Hepatic stellate cell (primary cell): ENCODE measurements around the gene CDPF1.

Experiments
- DNase-seq: peaks from one replicate; pipeline ENCODE4 v3.0.0; 2011; ENCODE audit warnings: low spot score

The CDPF1 gene

DNA sequence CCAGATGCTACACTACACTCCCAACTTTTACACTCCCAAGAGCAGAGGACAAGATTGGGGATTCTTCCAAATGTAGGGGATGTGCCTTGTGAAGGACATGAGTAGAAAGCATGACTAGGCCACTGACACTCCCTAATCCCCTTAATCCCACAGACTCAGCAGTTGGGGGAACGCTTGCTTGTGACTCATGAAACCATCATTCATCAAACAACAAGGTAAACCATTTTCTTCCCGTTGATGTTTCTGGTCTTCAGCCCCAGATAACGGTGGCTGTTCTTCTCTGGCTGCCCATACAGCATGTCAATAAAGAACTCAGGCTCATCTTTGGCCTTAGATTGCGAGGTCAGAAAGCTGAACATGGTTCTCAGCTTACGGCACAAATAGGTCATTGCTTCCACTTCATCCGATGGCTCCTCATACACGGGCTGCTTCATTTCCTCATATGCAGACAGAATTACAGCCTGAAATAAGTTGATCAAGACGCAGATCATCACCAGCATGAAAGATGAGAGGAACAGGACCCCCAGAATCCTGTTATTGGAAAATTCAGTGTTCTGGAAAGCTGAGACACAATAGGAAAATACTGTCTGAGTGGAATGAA lies 6.4 kb upstream of the CDPF1 start:
- no peak for DNase-seq

DNA sequence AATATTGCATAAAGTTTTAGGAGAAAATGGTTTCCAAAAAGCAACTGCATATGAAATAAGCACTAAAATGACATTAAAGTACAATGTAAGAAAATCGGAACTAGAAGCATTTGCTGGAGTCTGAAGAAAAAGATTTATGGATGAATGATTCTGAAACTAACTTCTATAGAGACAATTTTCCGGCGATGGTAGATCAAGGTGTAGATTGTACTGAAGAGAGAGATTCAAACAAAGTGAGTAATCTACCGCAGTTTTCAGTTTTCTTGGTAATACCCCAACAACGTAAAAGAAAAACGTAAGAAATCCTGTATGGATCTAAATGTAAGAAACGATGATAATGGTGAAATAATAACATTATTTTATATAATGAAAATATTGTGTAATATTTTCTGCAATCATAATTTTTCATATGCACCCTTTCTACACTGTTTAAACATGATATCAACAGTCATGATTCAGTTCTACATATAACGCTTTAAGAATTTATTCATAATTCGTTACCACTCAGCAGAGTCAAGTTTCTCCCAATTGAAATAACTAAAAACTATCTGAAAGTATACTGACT lies 1.8 kb upstream of the CDPF1 start:
- DNase-seq, result no peak

DNA sequence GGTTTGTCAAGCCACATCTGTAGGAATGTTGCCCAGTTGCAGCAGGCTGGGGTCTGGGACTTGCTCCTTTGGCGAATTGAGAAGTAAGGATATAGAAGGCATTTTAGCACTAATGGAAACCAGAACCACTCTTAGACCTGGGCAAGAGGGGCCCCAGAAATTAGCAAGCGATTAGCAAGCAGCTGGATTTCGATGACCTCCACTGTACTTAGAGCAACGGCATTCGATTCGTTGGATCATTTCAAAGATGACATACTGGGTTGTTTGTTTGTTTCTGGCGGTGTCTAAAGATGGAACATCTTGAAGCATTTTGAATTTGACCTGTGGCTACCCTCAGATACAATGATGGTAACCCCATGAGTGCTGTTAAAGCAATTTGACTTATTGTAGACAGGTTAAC lies 1.2 kb upstream of the CDPF1 start:
- DNase-seq, result no peak

DNA sequence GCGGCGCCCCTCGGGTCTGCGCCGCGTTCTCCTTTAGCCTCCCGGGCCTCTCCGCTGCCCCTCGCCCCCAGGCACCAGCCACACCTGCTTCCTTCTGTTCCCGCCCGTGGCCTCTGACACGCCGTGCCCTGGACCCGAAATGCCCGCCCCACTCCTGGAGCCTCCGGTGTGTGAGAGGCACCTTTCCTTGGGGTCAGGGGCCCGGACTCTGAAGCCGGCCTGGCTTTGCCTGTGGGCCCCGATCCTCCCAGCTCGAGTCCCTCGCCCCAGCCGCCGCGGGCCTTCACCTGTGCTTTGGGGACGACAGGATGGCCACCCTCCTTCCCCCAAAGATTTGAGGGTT lies 661 bp upstream of the CDPF1 start:
- no peak for DNase-seq

DNA sequence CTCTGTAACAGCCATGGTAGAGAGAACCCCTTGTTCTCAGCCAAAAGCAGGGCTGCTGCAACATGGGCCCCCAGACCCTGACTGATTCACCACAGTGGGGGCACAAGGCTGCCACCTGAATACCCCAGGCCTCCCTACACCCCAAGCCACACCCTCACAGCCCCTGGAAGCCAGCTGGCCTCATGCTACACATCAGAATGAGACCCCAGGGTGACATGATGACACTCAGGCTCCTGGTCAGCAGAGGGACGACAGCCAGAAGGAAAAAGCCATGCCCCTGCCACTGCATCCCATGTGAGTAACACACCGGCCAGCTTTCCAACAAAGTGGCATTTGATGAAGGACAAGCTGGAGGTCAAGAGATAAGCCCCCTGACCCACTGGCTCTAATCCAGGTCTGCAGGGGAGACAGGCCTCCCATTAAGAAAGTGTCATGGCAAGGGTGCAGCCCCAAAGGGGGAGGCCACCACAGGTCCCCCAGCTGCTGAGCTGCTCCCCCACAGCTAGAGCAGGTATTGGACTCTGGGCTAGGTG lies 2.6 kb downstream of the CDPF1 start:
- no peak for DNase-seq

DNA sequence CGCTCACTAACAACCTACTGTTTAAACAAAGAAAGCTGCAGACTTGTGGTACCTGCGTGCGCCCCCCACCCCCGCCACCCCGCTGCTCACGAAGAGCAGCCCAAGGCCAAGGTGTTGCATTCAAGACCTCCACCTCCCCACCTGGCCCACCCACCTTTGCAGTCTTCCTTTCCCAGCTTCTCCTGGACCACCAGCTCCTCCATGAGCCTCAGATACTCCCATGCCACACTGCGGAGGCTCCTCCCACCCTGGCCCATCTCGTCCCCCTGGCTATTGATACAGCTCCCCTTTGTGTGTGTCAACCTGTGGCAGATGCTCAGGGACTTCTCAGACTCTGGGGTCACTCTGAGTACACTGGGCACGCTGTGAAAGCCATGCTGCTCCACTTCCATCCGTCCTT lies 3.9 kb downstream of the CDPF1 start:
- no peak for DNase-seq

DNA sequence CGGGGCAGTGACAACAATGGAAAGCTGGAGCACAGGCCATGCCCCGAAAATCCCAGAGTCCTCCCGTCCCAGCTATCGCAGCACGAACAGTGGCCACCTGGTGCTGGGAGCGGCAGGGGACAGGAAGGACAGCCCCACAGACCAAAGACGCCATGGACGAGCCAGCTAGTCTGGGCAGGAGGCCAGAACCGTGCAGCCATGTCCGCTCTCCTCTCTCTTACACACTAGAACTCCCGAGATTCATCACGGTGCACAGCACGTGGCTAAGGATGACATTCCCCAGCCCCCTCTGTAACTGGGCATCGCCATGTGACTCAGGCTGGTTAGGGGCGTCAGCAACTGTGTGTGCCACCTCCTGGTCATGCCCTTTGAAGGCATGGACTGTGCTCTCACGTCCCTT lies 4.6 kb downstream of the CDPF1 start:
- peak; percentile 39 for DNase-seq

DNA sequence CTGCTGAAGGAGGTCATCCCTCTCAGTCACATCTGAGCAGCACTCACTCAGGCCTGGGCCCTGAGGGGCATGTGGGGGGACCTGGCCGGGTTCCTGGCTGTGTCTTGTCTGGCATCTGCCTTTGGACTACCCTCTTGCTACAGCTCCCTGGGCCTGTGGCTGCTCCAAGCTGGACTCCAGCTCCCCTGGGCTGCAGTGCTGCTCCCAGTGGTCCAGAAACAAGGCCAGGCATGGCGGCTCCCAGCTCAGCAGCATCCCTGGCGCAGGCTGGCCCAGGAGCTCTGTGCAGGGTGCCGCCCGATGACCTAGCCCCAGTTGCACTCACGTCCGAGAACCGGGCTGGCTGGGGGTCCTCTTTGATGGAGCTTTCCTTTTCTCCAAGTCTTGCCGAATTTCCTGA lies 5.3 kb downstream of the CDPF1 start:
- no peak for DNase-seq

DNA sequence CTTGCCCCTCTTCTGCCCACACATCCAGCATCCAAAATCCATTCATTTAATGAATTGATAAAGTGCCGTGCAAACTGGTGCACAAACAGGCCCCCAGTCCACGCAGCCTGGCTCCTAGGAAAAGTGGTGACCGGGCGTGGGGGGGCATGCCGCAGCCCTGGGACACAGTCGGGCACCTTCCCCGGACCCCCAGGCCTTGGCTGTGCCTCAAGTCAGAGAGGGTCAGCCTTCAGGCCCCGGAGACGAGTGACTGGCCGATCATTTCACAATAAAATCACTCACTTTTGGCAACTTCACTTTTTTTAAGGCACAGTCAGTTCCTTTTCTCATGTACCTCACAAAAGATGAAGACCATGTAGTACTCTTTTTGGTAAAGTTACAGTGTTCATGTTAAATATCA lies 8.0 kb downstream of the CDPF1 start:
- DNase-seq, result no peak

DNA sequence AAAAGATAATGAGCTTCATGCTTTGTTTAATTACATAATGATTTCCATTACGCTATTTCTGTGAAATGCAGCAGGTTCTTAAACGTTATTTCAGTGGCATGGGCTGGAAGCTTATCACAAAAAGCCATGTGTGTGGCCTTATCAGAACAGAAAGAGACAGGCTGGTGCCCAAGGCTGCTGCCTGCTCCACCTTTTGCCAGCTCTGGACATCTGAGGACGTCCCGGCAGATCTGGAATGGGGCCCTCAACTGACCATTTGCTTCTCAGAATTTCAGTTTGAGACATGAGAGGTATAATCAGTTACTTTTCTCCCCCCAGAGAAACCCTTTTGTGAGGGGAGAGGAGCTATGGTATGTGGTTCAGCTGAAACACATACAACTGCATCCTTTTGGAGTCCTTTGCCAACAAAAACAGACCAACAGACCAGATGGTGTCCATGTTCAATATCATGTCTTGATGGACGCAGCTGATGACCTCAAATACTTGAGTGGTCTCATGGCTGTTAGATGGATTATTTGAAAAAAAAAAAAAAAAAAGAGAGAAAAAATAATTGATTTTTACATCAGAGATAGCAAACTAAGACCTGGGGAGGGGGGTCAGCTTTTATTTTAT lies 8.6 kb downstream of the CDPF1 start:
- DNase-seq, result no peak

DNA sequence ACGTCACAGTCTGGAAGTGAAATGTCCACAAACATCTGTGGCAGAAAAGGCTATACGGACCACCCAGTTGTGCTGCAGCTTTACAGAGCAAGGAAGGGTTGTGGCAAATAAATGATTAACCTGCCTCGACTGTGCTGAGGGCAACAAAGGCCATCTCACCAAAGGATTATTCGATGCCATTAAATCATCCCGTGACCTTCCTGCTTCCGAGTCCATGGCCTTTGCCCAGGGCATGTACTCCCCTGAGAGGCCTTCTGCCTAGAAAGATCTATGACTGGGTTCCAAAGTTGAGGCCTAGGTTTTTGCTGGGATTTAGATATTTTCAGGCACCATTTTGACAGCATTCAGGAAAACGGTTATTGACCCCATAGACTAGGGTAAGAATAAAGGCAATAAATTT lies 9.2 kb downstream of the CDPF1 start:
- DNase-seq, result no peak

DNA sequence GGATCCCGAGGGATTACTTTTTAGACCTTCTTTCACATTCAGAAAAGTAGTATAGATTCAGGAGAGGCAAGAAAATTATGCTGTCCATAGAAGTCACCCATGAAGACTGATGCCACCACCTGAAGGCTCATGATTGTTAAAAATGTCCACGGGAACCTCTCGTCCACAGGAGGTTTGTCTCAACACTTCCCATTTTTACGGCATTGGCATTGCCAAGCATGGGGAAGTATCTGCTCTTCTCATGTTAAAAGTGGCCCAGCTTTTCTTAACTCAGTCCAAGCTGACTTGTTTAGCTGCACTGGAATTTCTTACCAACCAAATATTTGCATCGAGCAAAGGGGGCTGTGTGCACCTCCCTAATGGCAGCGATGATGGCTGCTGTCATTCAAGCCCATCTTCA lies 9.6 kb downstream of the CDPF1 start:
- DNase-seq, result no peak

DNA sequence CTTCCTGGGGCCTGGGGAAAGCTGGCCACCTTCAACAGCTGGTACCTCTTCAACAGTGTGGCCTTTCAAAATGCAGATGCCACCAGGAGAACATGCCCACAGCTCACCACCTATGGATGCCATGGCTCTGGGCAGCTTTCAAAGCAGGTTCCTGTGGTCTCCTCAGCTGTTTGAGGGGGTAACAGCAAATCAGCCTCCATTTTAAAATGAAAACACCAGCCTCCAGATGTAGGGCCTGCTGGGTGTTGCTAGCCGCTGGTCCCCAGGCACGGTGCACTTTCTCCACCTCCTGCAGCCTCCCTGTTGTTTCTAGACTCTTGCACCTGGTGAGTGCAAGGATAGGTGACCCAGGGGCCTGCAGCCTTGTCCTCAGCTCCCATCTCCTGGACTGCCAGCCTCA lies 10.0 kb downstream of the CDPF1 start:
- DNase-seq, result no peak

DNA sequence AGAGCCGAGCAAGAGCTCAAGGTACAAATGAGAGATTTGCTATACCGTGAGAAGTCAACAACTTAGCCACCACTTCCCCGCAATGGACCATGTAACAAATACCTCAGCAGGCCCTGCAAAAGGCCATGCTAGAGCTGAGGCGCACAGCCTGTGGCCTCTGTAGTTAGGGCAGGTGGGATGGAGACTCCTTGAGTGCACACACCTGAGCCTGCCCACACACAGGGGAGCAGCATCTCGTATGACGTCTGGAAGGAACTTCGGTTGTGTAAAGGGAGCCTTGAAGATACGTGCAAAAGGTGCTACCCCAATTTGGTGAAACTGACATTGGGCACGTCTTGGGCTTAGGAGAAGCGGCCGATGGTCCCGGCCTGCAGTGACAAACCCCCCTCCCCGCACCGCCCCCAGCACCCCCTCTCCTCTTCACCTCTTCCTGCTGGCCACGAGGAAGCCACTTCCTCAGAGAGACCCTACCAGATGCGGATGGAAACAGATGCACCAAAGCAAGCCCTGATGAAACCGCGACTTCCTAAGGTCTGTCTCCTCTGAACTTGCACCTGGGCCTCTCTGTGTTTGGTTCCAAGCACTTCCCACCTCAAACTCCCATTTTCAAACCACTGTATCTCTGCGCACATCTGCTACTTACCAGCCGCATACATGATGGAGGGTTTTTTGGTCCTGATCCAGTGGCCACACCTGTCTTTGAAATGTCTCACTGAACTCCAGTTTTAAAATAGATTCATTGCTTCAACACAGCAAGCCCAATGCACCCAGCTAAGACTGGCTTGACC lies 10.6 kb downstream of the CDPF1 start:
- no peak for DNase-seq

DNA sequence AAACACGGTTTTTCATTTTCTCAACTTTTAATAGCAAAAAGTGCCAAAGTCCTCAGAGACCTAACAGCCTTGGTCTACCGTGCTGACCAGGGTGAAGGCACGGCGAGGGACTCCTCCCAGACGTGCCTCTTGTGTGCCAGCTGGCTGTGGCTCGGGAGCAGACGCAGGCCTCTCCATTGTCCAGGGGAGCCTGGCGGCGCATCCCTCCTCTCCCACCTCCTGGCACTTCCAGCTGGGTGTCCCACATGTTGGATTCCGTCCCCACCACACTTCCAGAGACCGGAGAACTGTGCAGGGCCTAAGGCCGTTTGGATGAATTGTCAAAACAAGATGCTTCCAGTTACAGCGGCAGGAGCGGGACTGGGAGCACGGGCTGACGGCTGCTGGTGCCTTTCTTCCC lies 11.6 kb downstream of the CDPF1 start:
- no peak for DNase-seq

DNA sequence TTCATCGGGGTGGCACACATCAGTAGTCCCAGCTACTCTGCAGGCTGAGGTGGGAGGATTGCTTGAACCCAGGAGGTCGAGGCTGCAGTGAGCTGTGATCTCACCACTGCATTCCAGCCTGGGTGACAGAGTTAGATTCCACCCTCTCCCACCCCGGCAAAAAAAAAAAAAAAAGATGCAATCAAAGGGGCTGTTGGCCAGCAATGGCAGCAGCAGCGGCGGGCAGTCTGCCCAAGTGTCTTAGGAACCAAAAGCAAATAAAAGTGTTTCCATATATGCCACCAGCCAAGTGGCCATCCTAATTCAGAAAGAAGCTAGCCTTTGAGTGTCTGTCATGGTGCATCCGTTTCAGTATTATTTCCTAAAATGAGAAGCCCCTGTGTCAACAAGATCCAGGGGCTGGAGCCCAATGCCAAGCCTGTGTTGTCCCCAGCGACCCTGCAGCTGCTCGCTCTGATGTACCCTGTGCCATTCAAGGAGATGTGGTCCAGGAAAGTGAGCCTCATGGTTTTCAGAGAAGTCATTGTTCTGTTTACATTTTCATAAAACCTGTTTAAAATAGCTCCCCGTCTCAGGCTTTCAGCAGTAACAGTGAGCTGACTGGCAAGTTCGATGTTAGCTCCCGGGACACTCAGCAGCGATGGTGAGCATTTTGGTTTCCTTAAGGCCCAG lies 12.5 kb downstream of the CDPF1 start:
- DNase-seq, result no peak

DNA sequence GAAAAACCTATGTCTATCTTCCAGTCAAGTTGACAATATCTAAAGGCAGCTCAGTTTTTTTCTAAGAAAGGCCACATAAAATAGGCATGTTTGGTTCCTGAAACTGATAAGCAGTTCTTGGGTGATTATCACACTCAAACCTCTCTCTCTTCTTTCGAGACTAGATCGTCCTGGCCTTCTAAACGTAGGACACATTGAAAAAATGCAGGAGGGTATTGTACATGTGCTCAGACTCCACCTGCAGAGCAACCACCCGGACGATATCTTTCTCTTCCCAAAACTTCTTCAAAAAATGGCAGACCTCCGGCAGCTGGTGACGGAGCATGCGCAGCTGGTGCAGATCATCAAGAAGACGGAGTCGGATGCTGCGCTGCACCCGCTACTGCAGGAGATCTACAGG lies 15.1 kb downstream of the CDPF1 start:
- no peak for DNase-seq

DNA sequence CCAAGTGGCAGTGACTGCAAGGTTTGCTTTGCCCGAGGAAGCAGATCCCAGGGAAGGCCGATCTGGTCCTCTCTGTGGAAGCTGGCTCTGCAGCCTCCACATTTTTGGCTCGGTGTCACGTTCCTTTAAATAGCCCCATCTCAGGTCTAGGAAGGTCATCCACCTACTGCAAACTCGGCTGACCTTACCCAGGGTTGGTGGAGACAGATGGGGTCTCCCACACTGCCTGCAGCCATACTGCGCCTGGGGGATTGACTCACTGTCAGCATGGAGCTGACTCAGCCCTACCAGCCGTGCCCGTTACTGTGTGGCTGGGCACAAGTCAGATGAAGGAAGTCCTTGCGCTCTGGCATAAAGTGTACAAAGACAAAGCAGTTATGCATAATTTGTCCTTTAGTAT lies 16.9 kb downstream of the CDPF1 start:
- peak; percentile 52 for DNase-seq

DNA sequence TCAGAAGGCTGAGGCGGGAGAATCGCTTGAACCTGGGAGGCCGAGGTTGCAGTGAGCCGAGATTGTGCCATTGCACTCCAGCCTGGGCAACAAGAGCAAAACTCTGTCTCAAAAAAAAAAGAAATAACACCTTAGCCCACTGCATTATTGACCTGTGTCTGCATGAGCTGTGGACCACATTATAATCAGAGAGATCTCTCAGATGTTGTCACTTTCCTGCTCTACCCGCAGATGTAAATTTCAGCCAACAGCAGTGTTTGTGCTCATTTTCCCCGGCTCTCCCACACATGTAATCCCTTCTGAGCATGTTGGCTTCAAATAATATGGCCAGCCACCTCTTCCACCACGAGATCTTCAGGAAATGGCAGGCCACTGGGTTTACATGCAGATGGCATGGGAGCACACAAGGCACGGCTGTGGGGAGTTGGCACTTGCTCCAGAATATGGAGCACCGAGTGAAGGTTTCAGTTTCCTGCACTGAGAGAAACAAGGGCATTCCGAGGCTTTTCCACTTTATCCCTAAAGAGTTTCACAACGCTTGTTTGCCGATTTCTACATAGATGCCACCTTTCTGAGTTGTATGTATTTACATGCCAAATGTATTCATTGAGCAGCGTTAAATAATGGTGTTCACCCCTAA lies 19.7 kb downstream of the CDPF1 start:
- DNase-seq, result no peak

DNA sequence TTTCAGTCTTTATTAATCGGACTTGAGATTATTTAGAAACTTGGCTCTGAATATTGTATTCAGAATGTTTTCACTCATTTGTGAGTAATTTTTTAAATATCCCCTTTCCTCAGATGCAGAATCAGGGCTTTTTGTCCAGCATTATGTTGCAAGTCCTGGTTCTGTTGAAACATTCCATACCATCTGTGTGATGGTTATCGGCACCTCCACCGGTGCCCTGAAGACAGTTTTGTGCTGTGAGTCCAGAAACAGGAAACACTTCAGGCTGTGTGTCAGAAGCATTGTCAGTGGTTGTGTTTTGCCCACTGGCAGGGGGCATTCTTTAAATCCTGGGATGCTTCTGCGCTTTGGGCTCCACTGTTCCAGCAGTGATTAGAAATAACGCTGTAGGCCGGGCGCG lies 20.4 kb downstream of the CDPF1 start:
- DNase-seq, result no peak

DNA sequence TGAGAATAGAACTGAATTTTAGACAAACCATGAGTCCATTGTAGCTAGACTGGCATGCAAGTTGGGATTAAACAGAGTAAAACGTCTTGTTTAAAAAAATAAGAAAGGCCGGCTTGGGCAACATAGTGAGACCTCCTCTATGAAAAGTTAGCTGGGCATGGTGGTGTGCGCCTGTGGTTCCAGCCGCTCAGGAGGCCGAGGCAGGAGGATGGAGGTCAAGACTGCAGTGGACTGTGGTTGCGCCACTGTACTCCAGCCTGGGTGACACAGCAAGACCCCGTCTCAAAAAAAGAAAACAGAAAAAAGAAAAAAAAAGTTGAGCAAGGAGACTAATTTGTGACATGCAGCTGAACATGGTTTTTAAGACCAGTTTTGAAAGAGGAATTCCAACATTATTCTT lies 23.5 kb downstream of the CDPF1 start:
- no peak for DNase-seq

DNA sequence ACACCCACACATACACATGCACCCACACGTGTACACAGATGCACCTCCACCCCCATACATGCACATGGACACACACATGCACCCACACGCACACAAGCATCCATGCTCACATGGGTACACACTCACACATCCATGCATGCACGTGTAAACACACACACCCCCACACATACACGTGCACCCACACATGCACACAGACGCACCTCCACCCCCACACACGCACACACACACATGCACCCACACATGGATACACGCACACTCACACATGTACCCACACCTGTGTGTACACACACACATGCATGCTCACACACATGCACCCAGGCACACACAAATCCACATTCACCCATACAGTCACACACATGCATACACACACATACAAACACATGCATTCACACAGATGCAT lies 24.5 kb downstream of the CDPF1 start:
- DNase-seq, result no peak
